Stimulated activated CD8-positive, alpha-beta memory T cell treated with anti-CD3 and anti-CD28 coated beads, Interleukin-7, amount 100 ng/mL, for 24 hours (primary cell): ENCODE data around the gene CSNK1A1L.

Experiments
- DNase-seq: peaks from one replicate; pipeline ENCODE4 v3.0.0-alpha.2; 2020; ENCODE audit warnings: low read depth

CSNK1A1L gene

DNA sequence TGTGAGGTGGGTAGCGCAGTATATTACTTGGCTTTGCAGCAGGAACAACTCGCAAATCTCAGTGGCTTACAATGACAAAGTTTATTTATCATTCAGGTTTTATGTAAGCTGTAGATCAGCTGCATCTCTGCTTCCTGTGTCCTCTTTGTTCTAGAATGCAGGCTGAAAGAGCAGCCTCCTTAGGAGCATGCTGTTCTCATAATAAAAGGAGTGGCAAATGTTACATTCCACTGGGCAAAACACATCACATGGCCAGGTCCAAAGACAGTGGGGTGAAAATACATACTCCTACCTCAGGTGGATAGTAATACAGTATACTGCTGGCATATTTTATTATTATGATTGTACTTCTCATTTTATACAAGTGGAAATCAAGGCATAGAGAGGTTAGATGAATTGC is 1.2 kb upstream of the CSNK1A1L start:
- DNase-seq = no peak

DNA sequence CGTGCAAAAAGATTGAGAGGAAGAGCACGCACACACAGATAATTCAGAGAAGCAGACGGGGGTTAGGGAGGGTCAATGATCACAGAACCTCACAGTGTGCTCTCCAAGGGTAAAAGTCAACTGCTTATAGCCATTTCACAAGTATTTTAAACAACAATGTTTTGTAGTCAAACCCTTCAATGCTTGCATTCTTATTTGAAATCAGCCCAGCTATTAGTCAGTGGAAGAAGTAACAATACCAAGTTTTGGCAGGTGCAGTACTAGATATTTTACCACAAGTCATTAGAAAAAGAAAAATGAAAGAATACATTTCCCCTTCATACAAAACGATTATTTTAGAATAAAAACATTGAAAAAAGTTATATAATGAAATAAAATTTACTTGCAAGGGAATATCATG is 2.6 kb downstream of the CSNK1A1L start:
- DNase-seq = no peak

- no peak for DNase-seq
Observed at GRCh38 chr13:37101201-37101600, 4.3 kb downstream of the CSNK1A1L start.

GRCh38 chr13:37100731-37101130 is 4.7 kb downstream of the CSNK1A1L start:
- no peak for DNase-seq

DNA sequence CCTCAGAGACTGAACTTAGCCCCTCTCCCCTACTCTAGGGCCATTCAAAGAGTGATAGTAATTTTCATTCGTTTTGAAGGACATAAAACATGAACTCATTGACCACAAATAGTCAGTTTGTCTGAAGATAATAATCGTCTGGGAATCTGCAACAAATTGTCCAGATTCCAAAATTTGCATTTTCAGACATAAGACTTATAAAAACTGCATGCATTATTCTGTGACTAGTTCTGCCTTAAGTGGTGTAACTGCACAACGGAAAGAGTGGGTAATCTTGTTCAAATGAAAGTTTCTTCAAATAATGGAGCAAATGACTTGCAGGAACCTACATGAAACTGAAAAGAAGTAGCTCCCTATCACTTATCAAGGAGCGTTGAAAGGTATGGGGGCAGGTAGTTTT is 8.4 kb downstream of the CSNK1A1L start:
- no peak for DNase-seq

GRCh38 chr13:37094840-37095239 is 10.6 kb downstream of the CSNK1A1L start:
- DNase-seq = no peak

GRCh38 chr13:37094099-37094498 is 11.4 kb downstream of the CSNK1A1L start:
- DNase-seq = no peak

DNA sequence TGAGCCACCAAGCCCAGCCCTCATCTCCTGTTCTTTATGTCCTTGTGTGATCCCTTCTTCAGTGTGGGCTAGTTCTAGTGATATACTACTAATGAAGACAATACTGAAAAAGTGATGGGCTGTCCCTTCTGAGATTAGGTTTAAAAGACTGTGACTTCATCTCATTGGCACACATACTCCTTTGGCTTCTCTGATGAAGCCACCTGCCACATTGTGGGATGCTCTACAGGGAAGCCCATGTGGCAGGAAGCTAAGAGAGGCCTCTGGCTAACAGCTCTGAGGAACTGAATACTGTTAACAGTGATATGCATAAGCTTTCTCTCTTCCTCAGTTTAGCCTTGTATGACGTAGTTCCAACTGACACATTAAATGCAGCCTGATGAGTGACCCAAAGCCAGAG is 13.6 kb downstream of the CSNK1A1L start:
- DNase-seq = no peak

GRCh38 chr13:37090912-37091311 is 14.6 kb downstream of the CSNK1A1L start:
- no peak for DNase-seq

- no peak for DNase-seq
Observed at GRCh38 chr13:37089495-37089894, 16.0 kb downstream of the CSNK1A1L start.

DNA sequence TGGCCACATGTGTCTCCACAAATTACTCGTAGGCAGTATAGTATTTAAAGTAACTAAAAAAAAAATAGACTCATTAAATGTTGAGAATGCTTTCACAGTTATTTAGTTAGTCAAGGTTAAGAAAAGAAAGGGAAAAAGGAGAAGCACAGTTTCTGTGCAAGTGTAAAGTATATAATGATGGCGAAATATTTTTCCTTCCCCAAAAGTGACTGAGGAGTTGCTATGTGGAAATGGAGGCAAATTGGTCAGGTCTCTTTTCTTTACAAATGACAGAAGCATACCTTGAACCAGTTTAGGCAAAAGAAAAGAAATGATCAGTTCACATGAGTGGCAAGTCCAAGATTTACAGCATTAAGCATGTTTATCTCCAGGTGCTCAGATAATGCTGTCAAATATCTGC is 18.0 kb downstream of the CSNK1A1L start:
- no peak for DNase-seq

DNA sequence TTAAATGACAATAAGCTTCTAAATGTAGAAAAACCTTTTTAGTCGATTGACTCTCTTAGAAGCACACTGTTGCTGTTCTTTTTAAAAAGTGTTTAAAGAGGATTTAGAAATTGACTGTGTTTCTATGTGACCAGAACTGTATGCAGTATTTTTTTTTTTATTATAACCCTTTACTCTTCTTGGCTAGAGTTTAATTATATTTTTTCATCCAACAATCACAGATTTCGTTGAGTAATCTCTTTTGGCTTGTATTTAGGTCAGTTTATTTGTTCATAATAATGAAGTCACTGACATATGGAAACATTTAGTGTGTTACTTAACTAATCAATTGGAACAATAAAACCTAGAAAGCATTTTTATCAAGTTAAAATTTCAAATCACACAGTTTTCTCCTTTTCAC is 19.9 kb downstream of the CSNK1A1L start:
- no peak for DNase-seq

DNA sequence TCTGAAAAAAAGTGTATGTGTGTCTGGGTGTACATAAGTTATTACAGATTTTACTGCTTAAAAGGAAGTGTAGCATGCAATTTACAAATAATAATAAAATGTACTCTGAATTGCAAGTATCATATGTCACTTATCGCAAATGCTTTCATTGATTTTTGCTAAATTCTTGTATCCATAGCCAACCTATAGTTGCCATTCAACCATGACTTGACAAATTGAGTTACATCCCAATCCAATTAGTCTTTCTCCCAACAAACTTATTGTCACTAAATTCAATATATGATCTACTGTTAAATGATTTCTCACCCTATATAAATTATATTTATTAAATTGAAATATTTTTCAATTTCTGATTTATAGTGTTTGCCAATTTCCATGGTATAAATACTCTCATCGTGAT is 28.6 kb downstream of the CSNK1A1L start:
- DNase-seq = no peak

- no peak for DNase-seq
Observed at GRCh38 chr13:37075164-37075563, 30.3 kb downstream of the CSNK1A1L start.

DNA sequence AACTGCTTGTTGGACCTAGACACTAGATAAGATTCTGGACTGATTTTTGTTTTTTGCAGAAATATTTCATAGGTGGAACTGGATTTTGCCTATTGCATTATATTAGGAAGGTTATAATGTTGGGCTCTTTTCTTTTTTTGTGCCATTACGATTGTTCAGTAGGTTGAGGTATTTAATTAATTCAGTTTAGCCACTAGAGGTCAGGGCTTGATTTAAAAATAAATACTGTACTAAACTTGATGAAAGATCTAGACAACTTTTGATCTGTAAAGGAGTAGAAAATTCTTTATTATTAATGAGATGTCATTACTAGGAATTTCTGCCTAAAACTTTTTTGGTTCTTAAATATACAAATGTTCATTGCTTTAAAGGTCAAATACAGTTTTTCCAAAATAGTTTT is 30.8 kb downstream of the CSNK1A1L start:
- DNase-seq = no peak

GRCh38 chr13:37072024-37072423 is 33.4 kb downstream of the CSNK1A1L start:
- DNase-seq = no peak

DNA sequence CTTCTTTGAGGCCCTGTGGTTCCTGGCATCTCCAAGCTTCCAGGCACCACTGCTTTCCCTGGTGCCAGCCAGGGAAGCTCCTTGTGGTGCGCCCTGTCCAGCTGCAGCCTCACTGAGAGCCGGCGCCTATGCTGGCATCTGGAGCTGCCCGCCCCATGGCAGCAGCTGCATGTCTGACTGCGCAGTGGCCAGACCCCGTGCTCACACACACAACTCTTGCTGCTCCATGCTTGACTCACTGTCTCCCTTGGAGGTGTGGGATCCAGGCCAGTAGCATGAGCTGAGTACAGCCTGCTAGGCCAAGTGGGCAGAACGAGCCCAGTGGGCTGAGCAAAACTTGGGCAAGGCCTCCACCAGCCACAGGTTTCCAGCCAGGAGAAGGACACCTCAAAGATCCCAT is 34.5 kb downstream of the CSNK1A1L start:
- no peak for DNase-seq

- DNase-seq = no peak
Observed at GRCh38 chr13:37070145-37070695, 35.2 kb downstream of the CSNK1A1L start.

DNA sequence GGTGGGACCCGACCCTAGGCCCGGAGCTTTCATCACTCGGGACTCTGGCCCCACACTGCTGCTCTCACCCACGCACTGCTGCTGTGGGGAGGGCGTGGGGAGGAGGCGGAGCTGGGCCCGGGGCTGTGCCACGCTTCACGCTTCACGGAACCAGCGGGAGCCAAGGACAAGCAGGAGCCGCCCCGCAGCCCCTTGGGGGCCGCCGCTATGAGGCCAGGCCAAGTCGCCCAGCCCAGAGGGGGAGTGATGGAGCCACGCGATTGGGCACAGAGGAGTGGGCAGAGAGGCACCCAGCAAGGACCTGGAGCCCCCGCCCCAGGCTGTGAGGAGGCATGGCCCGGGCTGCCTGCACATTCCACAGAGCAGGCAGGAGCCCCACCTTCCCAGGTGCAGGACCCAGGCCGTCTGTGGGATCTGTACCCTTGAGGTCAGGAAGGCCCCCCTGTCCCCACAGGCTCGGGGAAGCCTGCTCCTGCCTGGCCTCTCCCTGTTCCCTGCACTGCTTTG is 35.8 kb downstream of the CSNK1A1L start:
- DNase-seq = no peak

DNA sequence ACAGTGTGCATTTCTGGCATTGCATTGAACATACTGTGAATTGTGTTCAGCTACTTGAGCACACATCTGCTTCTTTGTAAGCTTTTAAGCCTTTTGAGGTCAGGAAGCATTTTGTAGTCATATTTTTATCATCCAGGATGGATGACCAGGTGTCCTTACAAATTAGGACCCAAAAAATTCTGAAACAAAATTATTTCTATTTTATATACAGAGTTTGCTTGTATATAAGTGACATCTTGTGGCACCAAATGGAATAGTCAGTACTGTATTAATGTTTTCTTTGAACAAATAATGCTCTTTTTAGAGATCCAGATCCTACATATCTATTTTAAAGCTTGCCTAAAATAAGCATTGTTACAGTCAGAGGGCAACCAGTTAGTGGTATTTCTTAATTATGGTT is 36.5 kb downstream of the CSNK1A1L start:
- no peak for DNase-seq

- DNase-seq = no peak
Observed at GRCh38 chr13:37067874-37068273, 37.6 kb downstream of the CSNK1A1L start.

- DNase-seq = no peak
Observed at GRCh38 chr13:37065890-37066526, 39.5 kb downstream of the CSNK1A1L start.

DNA sequence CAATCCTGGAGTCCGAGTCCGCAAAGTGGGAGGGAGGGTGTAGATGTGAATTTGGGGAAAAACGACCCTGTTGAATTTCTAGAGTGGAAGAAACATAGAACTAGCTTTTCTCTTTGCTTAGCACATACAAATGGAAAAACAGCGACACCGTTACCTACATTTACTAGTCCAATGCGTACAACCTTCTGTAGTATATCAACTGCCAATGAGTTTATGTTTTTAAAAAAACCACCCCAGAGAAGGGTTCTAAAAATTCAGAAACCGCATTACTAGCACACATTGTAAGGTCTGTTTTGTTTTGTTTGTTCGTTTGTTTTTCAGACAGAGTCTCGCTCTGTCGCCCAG is 45.6 kb downstream of the CSNK1A1L start:
- no peak for DNase-seq
